GM18519 (cell line): ENCODE data around the gene KRTAP12-1.
"Not testable (repeated sequence)": the region's sequence is repeated elsewhere in the genome, so short reads cannot be mapped to it uniquely, and the experiment has no call there.

Experiments
- ATAC-seq: cut with Tn5 transposase; IDR thresholded peaks from one replicate; pipeline ENCODE4 v1.9.1; 2021; ENCODE audit warnings: mild to moderate bottlenecking, moderate library complexity; ENCODE audit not compliant: unreplicated experiment, low FRiP score

The KRTAP12-1 gene

DNA sequence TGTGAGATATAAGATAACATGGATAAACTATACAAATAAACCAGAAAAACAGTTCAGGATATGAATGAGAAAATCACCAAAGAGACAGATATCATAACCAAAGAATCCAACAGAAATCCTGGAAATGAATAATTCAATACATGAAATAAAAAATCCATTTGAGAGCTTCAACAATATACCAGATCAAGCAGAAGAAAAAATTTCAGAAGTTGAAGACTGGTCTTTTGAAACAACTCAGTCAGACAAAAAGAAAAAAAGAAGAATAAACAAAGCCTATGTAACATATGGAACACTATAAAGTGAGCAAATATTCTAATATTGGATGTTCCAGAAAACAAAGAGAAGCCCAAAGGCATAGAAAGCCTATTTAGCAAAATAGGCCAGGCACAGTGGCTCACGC is 10.1 kb downstream of the KRTAP12-1 start:
- ATAC-seq: no peak

DNA sequence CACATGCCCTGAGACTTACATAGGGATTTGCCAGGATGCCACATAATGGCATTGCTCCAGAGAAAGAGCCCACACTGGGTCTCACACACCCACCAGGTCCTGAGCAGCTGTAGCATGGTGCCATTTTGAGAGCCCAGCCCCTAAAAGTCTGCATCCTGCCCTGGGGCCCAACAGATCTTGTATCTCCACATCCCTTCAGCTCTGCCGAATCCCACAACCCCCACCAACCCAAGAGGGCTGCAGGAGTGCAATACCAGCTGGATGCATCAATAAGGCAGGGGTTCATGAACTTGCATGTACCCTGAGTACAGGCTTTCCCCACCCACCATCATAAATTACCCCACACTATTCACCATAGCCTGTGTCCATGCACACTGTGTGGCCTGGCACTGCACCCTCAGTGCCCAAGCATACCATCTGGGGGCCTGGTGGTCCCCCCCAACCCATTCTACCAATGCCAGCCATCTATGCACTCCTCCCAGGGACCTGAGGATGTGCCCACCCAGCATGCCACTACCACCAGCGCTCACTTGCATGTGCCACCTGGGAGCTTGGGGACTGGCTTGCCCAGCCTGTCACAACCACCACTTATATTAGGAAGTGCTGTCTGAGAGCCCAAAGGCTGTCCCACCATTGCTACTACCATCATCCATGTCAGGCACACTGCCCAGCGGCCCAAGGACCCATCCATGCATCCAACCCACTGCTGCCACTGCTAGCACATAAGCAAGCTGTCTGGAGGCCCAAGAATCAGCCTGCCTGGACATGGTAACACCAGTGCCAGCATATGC is 11.1 kb downstream of the KRTAP12-1 start:
- no peak for ATAC-seq

DNA sequence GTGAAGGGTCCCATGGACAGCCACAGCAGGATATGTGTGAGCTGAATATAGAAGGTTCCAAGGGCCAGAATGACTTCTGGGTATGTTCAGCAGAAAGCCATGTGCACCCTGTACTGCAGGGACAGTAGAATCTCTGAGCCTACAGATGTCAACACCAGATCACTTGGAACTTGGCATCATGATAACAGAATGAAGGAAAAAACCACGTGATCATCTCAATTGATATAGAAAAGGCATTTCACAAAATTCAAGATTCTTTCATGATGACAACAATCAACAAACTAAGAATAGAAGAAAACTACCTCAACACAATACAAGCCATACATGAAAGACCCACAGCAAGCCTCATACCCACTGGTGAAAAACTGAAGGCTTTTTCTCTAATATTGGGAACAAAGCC is 14.4 kb downstream of the KRTAP12-1 start:
- no peak for ATAC-seq

DNA sequence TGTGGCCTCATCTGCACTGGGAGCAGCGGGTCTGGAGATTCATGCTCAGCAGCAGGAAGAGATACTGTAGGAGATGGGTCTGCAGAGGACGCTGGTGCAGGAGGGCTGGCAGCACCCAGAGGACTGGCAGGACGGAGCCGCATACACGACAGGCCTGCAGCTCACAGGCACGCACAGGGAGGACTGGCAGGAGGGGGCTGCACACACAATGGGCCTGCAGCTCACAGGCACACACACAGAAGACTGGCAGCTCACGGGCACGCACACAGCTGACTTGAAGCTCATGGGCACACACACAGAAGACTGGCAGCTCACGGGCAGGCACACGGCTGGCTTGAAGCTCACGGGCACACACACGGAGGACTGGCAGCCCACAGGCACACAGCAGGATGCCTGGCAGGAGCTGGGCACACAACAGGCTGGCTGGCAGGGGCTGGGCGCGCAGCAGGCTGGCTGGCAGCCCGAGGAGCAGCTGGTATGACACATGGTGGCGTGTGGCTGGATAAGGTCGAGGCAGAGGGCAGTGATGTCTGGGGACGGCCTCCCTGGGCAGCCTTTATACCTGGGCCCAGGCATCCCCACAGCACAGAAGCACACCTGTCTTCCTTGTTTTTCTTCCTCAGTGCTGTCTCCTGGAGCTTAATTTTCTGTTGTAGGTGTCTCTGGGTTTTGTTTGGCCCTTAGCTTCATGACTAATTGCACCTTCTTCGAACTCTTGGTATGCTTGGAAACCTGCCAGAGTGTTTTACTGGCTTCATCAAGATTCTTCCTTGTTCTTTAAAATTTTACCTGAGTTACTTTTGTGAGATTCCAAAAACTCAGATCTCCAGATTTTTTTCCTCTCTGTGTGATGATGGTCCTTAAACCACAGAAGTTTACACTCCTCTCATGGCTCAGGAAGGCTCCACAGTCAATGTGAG is 15.3 kb downstream of the KRTAP12-1 start, which contains the start of gene KRTAP12-2:
TSS of gene KRTAP12-2 (minus strand) at position 527 of the 920 bp plus-strand sequence. CDS start at position 486, 41 bp downstream.
- ATAC-seq: no peak

DNA sequence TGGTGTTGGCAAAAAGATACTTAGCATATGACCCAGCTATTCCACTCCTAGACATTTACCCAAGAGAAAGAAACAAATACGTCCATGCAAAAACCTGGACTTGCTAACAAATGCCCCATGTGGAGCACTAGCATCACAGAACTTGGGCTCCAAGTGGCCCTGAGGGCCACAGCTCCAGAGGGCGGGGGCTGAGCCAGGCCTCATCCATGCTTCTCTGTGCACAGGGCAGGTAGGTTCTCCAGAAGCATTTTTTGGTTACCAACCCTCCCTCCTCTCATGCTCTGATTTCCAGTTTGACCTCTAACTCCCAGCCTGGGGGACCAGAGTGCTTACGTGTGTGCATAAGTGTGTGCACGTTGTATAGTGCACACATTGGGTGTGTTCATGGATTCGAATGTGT is 17.3 kb downstream of the KRTAP12-1 start:
- no peak for ATAC-seq

DNA sequence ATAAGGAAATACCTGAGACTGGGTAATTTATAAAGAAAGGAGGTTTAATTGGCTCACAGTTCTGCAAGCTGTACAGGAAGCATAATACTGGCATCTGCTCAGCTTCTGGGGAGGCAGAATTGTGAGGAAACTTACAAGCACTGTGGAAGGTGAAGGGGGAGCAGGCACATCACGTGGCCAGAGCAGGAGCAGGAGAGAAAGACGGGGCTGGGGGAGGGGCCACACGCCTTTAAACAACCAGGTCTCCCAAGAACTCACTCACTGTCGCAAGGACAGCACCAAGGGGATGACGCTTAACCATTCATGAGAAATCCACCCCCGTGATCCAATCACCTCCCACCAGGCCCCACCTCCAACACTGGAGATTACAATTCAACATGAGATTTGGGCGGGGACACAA is 20.4 kb downstream of the KRTAP12-1 start:
- not testable (repeated sequence) for ATAC-seq

DNA sequence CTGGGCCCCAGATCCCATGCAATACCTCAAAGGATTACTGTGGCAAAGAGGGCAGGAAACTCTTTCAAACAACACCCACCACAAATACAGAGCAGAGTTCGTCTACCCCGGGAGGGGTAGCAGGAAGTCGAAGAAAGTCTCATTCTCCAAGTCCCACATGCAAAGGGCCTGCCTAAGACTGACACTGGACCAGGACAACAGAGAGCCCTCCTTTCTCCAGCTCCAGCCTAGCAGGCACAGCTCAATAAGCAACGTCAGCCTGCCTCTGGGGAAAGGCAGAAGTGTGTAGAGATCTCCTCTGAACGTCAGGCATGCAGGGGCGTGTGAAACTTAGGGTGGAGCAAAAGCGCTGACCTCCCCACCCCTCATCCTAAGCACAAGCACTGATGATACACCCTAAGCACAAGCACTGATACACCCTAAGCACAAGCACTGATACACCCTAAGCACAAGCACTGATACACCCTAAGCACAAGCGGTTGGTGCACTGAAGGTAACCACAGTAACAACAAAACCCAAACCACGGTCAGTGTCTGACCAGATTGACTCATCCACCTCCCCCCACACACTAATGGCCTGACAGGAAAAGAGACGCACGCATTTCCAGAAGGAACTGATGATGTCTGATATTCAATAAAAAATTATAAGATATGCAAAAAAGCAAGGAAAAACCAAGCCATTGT is 22.9 kb downstream of the KRTAP12-1 start:
- ATAC-seq: no peak

DNA sequence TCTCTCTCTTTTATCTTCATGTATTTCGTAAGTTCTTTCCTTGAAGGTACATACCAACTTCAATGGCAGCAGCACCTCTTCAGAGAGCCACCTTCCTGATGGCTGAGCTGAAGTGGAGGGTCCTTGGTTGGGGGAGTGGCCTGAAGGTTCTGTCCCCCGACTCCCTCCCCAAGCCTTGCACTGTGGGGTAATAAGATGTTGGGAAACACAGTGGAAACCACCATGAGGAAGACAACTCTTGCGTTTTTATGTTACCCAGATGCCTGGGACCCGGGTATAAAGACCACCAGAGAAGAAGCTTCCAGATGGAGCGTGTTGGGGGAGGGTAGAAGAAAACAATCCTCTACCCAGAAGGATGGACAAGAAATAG is 23.4 kb downstream of the KRTAP12-1 start:
- no peak for ATAC-seq

DNA sequence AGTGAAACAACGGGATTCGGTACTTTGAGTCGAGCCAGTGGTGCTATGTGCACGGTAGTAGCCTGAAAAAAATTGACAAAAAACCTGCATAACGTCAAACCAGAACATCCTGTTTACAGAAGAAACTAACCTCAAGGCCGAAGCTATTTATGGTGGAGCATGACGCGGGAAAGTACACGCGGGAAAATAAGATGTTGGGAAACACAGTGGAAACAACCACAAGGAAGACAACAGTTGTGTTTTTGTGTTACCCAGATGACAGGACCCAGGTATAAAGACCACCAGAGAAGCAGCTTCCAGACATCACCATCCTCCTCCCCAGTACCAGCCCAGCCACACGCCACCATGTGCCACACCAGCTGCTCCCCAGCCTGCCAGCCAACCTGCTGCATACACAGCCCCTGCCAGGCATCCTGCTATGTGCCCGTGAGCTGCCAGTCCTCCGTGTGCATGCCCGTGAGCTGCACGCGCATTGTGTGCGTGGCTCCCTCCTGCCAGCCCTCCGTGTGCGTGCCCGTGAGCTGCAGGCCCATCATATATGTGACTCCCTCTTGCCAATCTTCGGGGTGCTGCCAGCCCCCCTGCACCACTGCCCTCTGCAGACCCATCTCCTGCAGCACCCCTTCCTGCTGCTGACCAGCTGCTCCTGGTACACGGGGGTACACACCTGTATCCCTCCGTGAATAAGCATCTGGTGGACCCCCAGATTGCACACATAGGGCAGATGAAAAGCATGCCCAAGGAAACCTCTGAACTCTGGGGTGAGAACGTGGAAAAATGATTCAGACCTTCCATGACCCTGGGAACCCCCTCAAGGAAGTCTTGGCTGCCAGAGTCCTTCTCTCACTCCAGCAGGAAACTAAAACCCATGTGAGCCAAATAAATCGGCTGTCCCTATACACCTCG is 24.1 kb downstream of the KRTAP12-1 start, which contains the start of gene KRTAP12-3:
TSS of gene KRTAP12-3 (plus strand) at position 298 of the 906 bp plus-strand sequence. CDS start at position 346, 48 bp downstream.
- ATAC-seq: no peak

DNA sequence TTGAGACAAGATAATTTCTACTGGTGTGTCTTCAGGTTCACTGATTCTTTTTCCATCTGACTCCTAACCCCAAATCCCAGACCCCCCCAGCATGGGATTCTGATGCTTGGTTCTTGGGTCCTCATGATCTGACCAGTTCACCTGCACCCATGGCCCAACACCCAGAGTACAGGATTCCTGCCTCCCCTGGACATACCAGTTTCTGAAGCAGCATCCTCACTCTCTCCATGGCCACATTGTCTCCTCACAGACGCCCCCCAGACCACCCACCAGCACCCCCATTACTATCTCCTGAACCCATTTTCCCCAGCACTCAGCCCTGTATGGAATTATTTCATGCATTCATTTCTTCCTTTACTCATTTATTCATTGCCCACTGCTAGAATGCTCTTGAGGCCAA is 25.1 kb downstream of the KRTAP12-1 start:
- ATAC-seq: no peak

DNA sequence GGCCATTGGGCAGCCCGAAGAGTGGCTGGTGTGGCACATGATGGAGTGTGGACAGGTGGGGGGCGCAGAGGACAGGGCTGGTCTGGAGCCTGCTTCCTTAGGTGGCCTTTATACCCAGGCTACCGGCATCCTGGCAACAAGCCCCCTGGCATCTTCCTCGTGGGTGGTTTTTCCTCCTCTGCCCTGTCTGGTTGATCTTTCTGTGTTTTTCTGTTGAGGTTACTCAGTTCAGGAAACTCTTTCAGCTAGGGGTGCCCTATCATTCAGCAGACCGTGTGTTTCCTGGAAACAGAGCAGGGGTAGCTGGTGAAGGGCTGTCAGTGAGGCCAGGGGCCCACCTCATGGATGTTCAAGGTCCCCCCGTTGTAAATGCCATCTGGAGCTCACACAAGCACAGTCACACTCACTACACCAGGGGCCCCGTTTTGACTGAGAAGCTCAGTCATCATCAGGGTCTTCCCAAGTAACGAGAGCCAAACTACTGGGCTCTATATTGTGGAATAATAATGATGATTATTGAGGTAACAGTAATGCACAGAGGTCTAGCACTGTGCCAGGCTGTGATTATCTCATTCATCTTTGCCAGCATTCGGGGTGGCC is 27.3 kb downstream of the KRTAP12-1 start, which contains the start of gene KRTAP12-4:
TSS of gene KRTAP12-4 (minus strand) at position 84 of the 600 bp plus-strand sequence. CDS start at position 39, 45 bp downstream.
- no peak for ATAC-seq

DNA sequence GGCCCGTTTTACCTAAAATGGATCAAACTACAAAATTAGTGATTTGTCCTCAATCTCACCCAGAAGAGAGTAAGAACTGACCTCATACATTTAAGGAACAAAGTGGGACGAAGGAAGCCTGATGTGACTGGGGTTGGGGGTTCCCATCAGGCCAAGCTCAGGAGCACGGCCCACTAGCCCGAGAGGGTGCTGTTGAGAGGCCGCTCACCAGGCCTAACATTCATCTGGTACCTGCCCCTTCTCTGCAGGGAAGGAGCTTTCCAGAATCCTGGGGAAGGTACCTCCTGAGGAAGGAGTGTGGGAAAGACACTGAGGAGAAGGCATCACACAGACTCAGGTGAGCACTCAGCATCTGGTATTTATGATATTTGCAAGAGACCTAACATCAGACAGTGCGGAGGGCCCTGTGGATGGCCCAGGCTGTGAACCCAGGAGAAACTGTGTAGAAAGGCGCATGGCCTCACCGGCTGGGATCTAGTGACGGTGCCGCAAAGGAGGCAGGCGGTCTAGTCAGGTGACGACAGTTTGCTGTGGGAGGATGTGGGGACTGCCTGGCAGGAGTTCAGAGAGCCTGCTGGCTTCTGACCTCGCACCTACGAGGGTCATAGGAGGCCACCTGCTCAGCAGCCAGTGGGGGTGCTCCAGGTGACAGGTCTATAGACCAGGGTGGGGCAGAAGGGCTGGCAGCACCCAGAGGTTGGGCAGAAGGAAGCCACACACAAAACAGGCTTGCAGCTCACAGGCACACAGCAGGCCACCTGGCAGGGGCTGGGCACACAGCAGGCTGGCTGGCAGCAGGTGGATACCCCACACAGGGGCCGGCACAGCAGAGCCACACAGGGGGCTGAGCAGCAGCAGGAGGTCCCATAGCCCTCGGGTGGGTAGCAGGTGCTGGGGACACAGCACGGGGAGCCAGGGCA is 28.0 kb downstream of the KRTAP12-1 start:
- no peak for ATAC-seq

DNA sequence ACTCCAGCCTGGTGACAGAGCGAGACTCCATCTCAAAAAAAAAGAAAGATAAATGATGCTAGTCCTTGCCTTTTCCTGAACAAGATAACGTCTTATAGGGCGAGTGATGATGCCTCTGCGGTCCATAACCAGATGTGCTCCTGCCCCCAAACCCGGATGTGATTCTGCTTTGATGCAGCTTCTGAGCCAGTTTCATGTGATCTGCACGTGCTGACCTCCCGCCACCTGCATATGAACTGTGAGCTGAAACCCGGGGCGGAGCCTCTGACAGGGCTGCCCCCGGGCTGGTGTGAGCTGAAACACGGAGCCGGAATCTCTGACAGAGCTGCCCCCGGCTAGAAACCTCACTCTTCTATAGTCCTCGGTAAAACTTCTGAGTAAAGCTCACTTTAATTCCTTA is 28.8 kb downstream of the KRTAP12-1 start:
- ATAC-seq: no peak

DNA sequence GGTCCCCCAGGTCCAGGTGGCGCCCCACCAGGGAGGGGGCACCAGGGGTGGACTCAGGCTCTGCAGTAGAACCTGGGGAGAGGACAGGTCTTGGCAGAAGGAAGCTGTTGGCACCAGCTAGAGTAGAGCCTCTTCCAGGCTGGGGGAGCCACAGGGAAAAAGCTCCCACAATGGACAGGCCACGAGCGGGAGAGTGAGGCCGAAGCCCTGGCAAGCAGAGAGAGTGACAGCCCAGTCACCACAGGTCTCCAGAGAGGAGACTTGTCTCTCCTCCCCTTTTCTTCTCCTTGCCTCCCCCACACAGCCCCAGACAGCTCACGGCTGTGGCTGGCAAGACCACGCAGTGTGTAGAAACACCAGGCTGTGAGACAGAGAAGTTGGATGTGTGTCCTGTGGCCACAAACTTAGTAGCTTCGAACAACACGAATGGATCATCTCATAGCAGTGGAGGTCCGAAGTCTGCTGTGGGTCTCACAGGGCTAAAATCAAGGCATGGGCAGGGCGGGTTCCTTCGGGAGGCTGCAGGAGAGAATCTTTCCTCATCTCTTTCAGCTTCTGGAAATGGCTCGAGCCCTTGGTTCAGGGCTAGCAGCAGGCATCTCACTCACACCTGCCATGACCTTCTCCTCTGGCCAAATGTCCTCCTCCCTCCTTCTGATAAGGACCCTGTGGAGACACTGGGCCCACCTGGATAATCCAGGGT is 30.8 kb downstream of the KRTAP12-1 start:
- ATAC-seq: no peak

DNA sequence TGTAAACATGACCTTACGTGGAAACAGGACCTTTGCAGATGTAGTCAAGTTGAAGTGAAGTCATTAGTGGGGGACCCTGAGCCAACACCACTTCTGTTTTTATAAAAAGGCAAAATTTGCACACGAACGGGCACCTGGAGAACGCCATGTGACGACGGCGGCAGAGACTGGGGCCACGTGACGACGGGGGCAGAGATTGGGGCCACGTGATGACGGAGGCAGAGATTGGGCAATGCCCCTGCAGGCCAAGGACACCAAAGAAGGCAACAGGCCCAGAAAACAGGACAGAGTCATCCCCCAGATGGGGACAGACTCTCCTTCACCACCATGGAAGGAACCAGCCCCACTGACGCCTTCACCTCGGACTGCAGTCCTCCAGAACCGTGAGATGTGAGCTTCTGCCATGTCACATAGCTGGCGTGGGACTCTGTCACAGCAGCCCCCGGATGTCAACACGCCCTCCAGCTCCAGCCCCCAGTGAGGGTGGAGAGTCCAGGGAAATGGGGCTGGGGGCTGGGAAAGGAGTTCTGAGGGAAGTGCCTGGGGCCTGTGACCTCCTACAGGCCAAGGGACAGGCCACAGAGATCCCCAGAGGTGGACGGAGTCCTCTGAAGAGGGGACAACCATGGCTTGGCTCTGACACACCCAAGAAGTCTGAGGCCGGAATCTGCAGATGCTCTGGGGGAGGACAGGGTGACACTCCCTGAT is 31.5 kb downstream of the KRTAP12-1 start:
- ATAC-seq: no peak

DNA sequence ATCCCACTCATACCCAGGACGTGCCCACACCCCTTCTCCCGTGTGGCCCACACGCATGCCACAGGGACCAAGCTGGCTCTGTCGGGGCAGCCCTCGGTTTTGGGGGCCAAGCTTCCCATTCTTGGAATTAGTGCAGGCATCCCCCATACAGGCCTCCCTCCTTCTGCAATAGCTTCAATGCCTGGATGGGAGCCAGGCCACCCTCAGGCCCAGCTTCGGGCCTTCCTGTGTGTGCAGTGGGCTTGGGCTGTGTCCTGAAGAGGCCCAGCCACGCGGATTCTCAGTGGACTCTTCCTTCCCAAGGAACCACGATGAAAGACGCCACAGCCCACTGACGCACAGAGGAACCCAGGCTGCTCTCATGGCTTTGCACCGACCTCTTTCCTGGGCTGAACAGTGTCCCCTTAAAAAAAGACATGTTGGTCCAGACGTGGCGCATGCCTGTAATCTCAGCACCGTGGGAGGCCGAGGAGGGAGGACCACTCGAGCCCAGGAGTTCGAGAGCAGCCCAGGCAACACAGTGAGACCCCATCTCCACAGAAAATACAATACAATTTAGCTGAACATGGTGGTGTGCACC is 32.4 kb downstream of the KRTAP12-1 start:
- no peak for ATAC-seq
